Measurements from ENCODE around the gene IGF2R.

IGF2R gene

DNA sequence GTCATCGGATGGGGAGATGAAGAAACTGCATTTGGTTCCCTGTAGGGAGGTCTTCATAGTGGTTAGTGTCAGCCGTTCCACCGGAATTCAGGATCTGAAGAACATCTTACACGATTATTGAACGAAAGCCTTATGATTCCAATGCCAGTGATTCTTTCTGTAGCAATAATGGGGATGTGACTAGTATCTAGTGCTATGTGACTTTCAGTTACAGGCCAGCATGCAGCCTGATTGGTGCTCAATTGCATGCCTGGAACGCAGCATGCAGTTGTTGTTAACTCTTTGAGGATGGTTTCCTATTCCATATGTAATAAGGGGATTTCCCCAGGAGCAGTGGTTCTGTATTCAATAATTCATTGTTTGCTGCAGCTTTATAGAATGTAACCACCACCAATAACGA lies 81.1 kb downstream of the IGF2R start:
- no peak for DNase-seq

GRCh38 chr6:160051390-160051789 lies 82.5 kb downstream of the IGF2R start:
- DNase-seq = no peak

DNA sequence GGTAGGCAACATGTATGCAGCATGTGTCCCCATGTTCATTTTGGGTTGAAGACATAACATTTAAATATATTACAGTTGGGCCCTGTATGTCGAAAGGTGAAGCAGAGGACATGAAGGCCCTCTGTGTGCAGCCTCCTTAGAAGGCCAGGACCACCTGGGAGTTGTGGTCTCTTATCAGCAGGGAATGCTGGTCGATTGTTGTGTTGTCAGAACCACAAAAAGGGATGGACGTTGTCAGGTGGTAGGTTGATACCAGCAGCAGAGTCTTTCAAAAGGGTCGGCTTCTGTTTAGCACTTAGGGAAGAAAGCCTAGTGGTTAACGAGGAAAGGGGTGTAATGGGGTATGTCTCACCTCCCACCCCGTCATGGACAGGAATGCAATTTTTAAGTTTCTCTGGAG lies 85.4 kb downstream of the IGF2R start:
- no peak for DNase-seq

DNA sequence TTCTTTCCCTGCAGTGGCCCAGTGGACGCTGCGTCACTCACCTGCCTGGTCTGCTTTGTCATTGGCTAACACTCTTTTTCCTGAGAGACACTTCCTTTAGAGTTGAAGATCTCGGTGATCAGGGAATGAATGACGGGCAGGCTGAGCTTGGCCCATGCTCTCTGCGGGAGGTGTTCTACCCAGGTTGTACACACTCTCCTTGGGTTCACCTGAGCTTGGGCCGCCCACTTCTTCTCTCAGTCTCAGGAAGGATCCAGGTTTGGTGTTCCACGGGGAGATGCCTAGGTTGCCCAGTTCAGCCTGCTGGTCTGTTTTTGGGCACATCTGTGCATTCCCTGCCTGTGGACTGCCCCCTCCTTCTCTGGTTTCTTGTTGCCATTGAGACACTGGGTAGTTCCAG lies 86.0 kb downstream of the IGF2R start:
- DNase-seq = no peak

- no peak for DNase-seq
These were observed 86.5 kb downstream of the IGF2R start for GRCh38 chr6:160055378-160055777.

DNA sequence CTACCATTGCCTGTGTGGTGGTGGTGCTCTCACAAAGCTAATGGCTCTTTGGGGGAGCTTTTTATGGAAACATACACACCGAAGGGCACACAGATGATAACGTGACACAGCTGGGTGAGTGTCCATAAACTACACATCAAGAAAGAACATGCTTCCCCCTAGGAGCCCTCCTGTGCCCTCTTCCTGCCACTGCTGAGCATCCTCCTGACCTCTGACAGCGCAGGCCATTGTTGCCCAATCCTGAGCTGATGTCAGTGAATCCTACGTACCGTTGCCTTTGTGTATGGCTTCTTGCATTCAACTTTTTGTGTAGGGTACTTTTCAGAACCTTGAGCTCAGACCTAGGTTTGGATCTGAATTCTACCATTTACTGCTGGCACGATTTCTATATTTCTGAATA lies 86.9 kb downstream of the IGF2R start:
- DNase-seq = no peak

DNA sequence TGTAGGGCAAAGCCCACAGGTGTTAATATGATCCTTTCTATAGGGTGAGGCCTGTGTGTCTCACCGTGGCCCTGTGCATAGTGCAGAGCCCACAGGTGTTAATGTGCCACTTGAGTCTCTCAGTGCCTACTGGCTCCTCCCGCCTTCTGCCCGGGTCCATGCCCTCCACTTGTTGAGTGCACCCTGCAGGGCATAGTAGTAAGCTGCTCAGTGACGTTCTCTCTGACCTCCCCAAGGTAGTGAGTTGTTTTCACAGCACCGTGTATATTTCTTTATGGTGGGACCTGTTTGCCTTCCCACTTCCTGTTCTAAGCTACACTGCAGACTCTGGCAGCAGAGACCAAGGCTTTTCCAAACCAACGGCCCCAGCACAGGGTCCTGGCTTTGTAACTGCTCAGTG lies 88.2 kb downstream of the IGF2R start:
- no peak for DNase-seq

- no peak for DNase-seq
These were observed 89.8 kb downstream of the IGF2R start for GRCh38 chr6:160058603-160059215.

DNA sequence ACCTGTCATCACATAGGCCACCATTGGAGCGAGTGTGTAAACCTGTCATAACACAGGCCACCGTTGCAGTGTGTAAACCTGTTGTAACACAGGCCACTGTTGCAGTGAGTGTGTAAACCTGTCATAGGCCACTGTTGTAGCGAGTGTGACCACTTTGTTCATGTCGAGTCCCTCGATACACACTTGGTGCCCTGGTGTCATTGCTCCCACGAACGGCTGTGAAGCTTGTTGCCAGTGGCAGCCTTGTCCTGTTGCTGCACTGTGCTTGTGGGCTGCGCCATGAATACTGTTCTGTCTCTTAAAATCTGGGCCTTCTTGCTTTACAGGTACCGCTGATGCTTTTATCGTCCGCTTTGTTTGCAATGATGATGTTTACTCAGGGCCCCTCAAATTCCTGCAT lies 91.3 kb downstream of the IGF2R start:
- DNase-seq = no peak

DNA sequence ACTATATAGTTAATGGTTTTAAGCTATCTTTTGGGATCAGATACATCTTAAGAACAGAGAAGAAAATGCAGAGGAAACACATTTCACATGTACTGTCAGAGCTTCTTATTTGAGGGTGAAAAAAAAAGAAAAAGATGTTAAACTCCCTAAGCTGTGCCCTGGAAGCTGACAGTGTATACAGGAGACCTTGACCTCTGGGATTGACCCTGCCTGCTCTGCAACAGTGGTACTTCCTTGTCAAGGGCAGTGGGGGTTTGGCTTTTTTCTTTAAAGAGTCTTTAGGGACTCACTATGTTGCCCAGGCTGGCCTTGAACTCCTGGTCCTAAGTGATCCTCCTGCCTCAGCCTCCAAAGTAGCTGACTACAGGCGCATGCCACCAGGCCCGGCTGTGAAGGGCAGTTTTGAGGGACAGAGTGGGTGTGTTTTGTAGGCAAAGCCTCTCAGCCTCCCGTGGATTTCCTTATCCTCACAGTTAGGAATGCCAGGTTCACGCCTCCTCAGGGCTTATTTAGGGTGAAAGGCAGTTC lies 92.1 kb downstream of the IGF2R start:
- DNase-seq = no peak

DNA sequence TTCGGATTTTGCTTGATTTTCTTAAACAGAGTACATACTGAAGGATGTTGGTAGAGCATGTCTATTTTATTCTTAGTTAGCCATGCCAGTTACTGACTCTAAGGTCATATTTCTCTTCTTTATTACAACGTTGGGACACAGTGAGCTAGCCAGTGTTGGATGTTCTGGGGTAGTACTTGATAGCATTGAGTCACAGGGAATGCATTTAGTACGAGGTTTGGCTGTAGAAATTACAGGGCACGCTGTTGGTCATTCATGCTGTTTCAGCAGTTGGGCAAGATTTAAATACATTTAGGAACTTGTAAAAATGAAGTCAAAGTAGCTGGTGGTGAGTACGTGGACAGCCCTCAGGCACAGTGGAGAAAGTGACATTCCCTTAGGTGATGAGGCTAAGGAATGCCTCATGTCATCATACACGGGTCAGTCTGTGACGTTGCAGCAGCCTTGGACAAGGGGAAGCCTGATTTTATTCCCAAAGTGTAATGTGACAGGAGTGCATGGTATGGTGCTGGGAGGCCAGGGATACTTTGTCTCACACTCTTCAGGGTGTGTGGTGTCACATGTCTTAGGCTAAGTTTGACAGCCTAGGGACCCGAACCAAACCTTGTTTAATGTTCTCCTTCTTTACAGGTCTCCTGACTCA lies 95.0 kb downstream of the IGF2R start:
- no peak for DNase-seq

- no peak for DNase-seq
These were observed 96.3 kb downstream of the IGF2R start for GRCh38 chr6:160065200-160065599.

- no peak for DNase-seq
These were observed 98.7 kb downstream of the IGF2R start for GRCh38 chr6:160067564-160067963.

DNA sequence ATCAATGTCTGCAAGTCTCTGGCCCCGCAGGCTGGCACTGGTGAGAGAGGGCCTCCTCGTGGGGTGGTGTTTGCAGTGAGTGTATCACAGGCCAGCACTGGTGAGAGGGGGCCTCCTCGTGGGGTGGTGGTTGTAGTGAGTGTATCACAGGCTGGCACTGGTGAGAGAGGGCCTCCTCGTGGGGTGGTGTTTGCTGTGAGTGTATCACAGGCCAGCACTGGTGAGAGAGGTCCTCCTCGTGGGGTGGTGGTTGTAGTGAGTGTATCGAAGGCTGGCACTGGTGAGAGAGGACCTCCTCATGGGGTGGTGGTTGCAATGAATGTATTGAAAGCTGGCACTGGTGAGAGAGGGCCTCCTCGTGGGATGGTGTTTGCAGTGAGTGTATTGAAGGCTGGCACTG lies 99.5 kb downstream of the IGF2R start:
- DNase-seq = no peak

GRCh38 chr6:160069050-160069454 lies 100.2 kb downstream of the IGF2R start:
- no peak for DNase-seq

GRCh38 chr6:160069459-160069858 lies 100.6 kb downstream of the IGF2R start:
- no peak for DNase-seq

DNA sequence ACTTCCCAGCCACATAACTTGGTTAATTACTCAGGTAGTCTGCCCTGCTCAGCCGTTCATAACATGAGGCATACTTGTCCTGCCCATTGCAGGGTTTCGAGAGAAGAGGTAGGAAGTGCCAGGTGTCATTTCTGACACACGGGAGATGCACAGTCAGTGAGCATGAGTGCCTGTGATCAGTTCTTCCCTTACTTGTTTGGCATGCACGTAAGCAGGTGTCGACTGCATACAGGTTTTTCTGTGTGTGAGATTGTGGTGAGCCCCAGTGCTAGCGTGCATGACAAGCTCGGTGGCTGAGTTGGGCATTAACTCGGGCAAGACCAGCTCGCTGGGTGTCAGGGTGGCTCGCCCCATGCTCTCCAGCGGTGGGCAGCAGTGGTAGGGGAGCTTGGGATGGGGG lies 101.5 kb downstream of the IGF2R start:
- DNase-seq = no peak

- DNase-seq = no peak
These were observed 101.9 kb downstream of the IGF2R start for GRCh38 chr6:160070831-160071230.

DNA sequence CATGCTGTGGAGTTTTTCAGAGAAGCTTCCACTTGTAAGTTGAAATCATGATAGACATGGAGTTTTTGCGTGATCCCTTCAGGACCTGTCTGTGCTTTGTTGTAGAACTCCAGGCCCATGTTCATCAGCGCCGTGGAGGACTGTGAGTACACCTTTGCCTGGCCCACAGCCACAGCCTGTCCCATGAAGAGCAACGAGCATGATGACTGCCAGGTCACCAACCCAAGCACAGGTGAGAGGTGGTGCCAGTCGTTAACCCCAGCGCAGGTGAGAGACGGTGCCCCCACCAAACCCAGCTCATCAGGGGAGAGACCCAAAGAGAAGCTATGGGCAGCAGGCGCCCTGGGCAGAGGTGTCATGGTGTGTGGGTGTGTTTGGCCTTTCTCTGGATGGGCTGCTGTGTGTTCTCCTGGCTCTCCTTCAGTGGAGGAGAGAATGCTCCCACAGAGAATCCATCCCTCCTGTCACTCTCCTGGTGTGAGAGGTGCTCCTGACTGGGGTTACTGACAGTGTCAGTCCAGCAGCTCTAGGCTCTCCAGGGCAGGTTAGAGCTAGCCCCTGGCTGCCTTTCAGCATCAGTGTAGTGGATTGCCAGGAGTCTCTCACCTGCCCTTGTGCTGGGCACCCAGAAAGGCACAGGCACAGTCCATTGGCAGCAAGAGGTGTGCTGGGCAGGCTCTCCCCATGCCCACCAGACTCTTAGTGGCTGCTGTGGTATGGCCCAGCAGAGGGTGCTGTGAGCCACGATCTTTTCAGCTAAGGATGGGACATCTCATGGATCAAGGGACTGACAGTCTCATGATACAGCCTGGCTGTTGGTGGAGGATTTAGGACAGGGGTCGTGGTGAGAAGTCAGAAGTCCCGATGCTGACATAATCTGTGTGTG lies 103.2 kb downstream of the IGF2R start:
- no peak for DNase-seq

DNA sequence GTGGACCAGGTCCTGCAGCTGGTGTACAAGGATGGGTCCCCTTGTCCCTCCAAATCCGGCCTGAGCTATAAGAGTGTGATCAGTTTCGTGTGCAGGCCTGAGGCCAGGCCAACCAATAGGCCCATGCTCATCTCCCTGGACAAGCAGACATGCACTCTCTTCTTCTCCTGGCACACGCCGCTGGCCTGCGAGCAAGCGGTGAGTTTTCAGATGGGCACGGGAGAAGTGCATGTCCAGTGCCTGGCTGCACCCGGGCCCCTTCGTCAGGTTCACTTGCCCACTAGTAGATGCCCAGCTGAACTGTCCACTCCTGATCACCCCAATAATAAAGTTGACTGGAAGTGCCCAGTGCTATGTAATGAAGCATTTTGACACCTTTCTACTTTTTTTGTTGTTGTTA lies 104.4 kb downstream of the IGF2R start:
- no peak for DNase-seq

GRCh38 chr6:160076009-160076408 lies 107.1 kb downstream of the IGF2R start:
- DNase-seq = no peak

- DNase-seq = no peak
These were observed 108.1 kb downstream of the IGF2R start for GRCh38 chr6:160077024-160077423.

GRCh38 chr6:160077526-160077925 lies 108.6 kb downstream of the IGF2R start:
- DNase-seq = no peak

Measured in femur (tissue), 1 donor.